GM12878 (cell line): Measurements from ENCODE around the gene ACE2.

ENCODE experiments used
- EGR1 ChIP-seq, 2 experiments: IDR thresholded peaks; 1 replicate in 1 of 2; 2 replicates in 1 of 2; pipeline ENCODE4 v1.6.1; 2011 to 2012; ENCODE audit warnings: low read depth in 2 of 2, low read length in 2 of 2, borderline replicate concordance in 1 of 2, mild to moderate bottlenecking in 1 of 2, moderate library complexity in 1 of 2
- FOS ChIP-seq: IDR thresholded peaks from 3 replicates; pipeline ENCODE4 v1.6.1; 2011; ENCODE audit warnings: borderline replicate concordance; ENCODE audit not compliant: insufficient read length; ENCODE audit errors: extremely low read depth
- GABPA ChIP-seq: IDR thresholded peaks from 2 replicates; pipeline ENCODE4 v1.6.1; 2014; ENCODE audit warnings: antibody characterized with exemption, low read depth, mild to moderate bottlenecking, inconsistent platforms
- GATAD2B ChIP-seq: fragments of 450-650 bp; conservative IDR thresholded peaks from 2 replicates; pipeline ENCODE4 v1.6.1; 2017; ENCODE audit warnings: low read depth, mild to moderate bottlenecking, moderate library complexity
- LARP7 ChIP-seq: fragments of 450-650 bp; IDR thresholded peaks from 2 replicates; pipeline ENCODE4 v1.6.1; 2017; ENCODE audit warnings: mild to moderate bottlenecking
- POLR2A ChIP-seq: IDR thresholded peaks from 2 replicates; pipeline ENCODE4 v1.6.1; 2011; ENCODE audit warnings: low read depth, mild to moderate bottlenecking, low read length
- TF ChIP-seq, protein P1 (sequence below), 3 experiments: IDR thresholded peaks in 2 of 3; conservative IDR thresholded peaks in 1 of 3; 2 replicates each; pipeline ENCODE4 v1.5.1; 2011; ENCODE audit warnings: low read depth in 3 of 3, low read length in 3 of 3, mild to moderate bottlenecking in 3 of 3, control low read depth in 2 of 3, moderate library complexity in 2 of 3, inconsistent platforms in 1 of 3, mixed read lengths in 1 of 3; ENCODE audit not compliant: control insufficient read depth in 2 of 3, insufficient read depth in 1 of 3; ENCODE audit errors: extremely low read depth in 1 of 3

DNA sequence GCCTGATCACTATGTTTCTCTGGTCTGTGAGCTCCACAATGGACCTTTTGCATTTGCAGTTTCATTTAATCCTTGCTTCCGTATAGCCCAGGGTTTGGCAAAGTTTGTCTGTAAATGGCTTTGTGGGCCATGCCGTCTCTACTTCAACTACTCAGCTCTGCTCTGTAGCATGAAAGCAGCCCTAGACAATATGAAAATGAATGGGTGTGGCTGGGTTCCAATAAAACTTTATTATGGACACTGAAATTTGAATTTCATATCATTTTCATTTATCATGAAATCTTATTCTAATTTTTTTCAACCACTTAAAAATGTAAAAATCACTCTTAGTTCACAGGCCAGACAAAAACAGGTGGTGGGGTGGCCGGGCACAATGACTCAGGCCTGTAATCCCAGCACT is 41.5 kb downstream of the ACE2 start:
- TF ChIP-seq GABPA (no peak), EGR1 (IDR thresholded peaks at IDR 0.05; ENCODE audit: borderline replicate concordance in 1 of 2, low read depth in 2 of 2, low read length in 2 of 2) (no peak), LARP7 (no peak), POLR2A (no peak), GATAD2B (no peak), FOS (no peak)
- TF ChIP-seq, protein P1, sequence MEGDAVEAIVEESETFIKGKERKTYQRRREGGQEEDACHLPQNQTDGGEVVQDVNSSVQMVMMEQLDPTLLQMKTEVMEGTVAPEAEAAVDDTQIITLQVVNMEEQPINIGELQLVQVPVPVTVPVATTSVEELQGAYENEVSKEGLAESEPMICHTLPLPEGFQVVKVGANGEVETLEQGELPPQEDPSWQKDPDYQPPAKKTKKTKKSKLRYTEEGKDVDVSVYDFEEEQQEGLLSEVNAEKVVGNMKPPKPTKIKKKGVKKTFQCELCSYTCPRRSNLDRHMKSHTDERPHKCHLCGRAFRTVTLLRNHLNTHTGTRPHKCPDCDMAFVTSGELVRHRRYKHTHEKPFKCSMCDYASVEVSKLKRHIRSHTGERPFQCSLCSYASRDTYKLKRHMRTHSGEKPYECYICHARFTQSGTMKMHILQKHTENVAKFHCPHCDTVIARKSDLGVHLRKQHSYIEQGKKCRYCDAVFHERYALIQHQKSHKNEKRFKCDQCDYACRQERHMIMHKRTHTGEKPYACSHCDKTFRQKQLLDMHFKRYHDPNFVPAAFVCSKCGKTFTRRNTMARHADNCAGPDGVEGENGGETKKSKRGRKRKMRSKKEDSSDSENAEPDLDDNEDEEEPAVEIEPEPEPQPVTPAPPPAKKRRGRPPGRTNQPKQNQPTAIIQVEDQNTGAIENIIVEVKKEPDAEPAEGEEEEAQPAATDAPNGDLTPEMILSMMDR (IDR thresholded peaks at IDR 0.05 in 2 of 3, conservative IDR thresholded peaks at IDR 0.05 in 1 of 3; ENCODE audit: control insufficient read depth in 2 of 3, extremely low read depth in 1 of 3, insufficient read depth in 1 of 3, low read depth in 3 of 3, low read length in 3 of 3): no peak
